HL-60 (cell line): ENCODE results near the gene NSMF.

Experiments
- CTCF ChIP-seq: IDR thresholded peaks from one replicate; pipeline ENCODE4 v1.5.1; 2011; ENCODE audit warnings: low read length, control low read depth, inconsistent platforms; ENCODE audit not compliant: insufficient read depth
- POLR2AphosphoS5 ChIP-seq: IDR thresholded peaks from 2 replicates; pipeline ENCODE4 v1.6.1; 2012; ENCODE audit warnings: low read depth
- TF ChIP-seq, protein P1 (sequence below): IDR thresholded peaks from 2 replicates; pipeline ENCODE4 v1.6.1; 2012; ENCODE audit warnings: low read depth; ENCODE audit not compliant: insufficient replicate concordance

DNA sequence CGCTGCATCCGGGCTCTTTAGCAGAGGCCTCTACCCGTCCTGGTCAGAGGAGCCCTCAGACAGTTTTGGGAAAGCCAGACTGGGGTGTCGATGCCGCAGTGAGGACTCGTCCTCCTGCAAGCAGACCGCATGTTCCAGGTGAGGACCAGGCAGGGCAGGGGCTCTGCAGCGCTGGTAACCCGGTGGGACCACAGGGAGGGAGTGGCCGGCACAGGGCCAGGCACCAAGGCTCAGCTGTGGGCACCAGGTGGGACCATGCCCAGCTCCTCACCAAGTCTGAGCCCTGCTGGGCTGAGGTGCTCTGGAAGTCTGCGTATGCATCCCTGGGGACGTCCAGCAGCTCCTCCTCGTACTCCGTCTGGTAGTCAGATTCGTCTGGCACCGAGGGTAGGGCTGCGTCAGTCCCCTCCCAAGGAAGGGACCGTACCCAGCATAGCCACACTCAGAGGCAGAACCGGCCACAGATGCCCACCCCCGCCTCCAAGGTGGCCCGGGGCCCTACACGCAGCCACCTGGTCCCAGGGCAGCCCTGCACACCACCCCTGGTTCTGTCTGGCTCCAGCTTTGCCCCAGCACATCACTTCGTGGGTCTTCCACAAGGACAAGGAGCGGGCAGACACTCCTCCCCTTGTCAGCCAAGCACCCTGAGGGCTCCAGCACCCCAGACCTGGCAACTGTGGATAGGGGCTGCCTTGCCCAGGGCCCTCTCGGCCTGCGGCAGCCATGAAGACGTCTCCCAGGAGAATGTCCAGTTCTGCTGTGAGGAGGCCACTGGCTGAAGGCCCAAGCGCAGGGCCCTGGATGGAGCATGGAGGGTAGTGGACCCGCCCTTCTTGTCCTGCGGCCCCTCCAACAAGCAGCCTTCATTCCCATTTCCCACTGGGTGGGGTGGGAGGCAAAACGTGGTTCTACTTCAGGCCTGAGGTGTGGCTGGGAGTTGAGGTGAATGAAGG lies 1.5 kb upstream of the NSMF start:
- TF ChIP-seq CTCF (no peak), POLR2AphosphoS5 (no peak)
- TF ChIP-seq, protein P1, sequence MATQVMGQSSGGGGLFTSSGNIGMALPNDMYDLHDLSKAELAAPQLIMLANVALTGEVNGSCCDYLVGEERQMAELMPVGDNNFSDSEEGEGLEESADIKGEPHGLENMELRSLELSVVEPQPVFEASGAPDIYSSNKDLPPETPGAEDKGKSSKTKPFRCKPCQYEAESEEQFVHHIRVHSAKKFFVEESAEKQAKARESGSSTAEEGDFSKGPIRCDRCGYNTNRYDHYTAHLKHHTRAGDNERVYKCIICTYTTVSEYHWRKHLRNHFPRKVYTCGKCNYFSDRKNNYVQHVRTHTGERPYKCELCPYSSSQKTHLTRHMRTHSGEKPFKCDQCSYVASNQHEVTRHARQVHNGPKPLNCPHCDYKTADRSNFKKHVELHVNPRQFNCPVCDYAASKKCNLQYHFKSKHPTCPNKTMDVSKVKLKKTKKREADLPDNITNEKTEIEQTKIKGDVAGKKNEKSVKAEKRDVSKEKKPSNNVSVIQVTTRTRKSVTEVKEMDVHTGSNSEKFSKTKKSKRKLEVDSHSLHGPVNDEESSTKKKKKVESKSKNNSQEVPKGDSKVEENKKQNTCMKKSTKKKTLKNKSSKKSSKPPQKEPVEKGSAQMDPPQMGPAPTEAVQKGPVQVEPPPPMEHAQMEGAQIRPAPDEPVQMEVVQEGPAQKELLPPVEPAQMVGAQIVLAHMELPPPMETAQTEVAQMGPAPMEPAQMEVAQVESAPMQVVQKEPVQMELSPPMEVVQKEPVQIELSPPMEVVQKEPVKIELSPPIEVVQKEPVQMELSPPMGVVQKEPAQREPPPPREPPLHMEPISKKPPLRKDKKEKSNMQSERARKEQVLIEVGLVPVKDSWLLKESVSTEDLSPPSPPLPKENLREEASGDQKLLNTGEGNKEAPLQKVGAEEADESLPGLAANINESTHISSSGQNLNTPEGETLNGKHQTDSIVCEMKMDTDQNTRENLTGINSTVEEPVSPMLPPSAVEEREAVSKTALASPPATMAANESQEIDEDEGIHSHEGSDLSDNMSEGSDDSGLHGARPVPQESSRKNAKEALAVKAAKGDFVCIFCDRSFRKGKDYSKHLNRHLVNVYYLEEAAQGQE, result no peak
